Sigmoid colon (tissue), 7 donors: ENCODE data around the gene CNTFR. TPM values are rescaled to one million over a fixed set of nuclear protein-coding genes. Genes with fewer than 3 reads are reported as not detected.

Experiments
- DNase-seq: peaks from one replicate; pipeline ENCODE4 v3.0.0-alpha.2; 2019
- H3K27ac ChIP-seq, 4 donors: fragments of 200-600 bp; sonication (generic); one replicate each; pipeline ENCODE4 v1.5.1; 2016 to 2019; ENCODE audit warnings: mild to moderate bottlenecking in 1 of 4
- H3K27me3 ChIP-seq, 3 donors: fragments of 200-600 bp; sonication (generic); one replicate each; pipeline ENCODE4 v1.5.1; 2019; ENCODE audit warnings: mild to moderate bottlenecking in 1 of 3
- H3K36me3 ChIP-seq, 4 donors: fragments of 200-600 bp; sonication (generic); one replicate each; pipeline ENCODE4 v1.5.1; 2016 to 2019
- H3K4me1 ChIP-seq, 4 donors: fragments of 200-600 bp; sonication (generic); one replicate each; pipeline ENCODE4 v1.5.1; 2017 to 2019
- H3K4me3 ChIP-seq, 4 donors: fragments of 200-600 bp; sonication (generic); one replicate each; pipeline ENCODE4 v1.5.1; 2017 to 2019; ENCODE audit warnings: mild to moderate bottlenecking in 2 of 4, moderate library complexity in 1 of 4
- H3K9me3 ChIP-seq, 4 donors: fragments of 200-600 bp in 3 of 4; sonication (generic) in 3 of 4; one replicate each; pipeline versions ENCODE4 v1.5.1 to v1.6.1; 2013 to 2019
- EP300 ChIP-seq, 4 donors: sonication (generic); formaldehyde crosslinking; IDR thresholded peaks; one replicate each; pipeline ENCODE4 v1.6.1; 2017; ENCODE audit warnings: antibody characterized with exemption in 4 of 4
- POLR2A ChIP-seq, 2 donors: fragments of 450-650 bp; IDR thresholded peaks; one replicate each; pipeline ENCODE4 v1.6.1; 2016; ENCODE audit warnings: antibody characterized with exemption in 2 of 2, mild to moderate bottlenecking in 2 of 2, moderate library complexity in 2 of 2
- POLR2AphosphoS5 ChIP-seq, 4 donors: sonication (generic); formaldehyde crosslinking; IDR thresholded peaks; one replicate each; pipeline ENCODE4 v1.6.1; 2017; ENCODE audit warnings: antibody characterized with exemption in 4 of 4
- WGBS, 2 donors: extraction: QIAGEN DNeasy Blood & Tissue Kit; methylation state at CpG; one replicate each; pipeline ENCODE4 v1.1.7; 2013; 5-methylcytosine and 5-hydroxymethylcytosine counted together
- intact Hi-C: fragments of 100-400 bp; cut with DNase I; formaldehyde crosslinking; loops from one replicate; pipeline ENCODE4 v1.15.1; 2023
- polyA plus RNA-seq, 3 donors: library from polyadenylated mRNA; stranded (reverse); fragments of 200-250 nt; gene quantifications; one replicate each; pipeline ENCODE4 v1.2.3, GENCODE V29; 2013
- total RNA-seq, 4 donors: library from RNA; depleted of rRNA; stranded (reverse); fragments of >200 nt; gene quantifications; one replicate each; pipeline ENCODE4 v1.1.0, GENCODE V29; 2016
- TF ChIP-seq, protein P1 (sequence below), 4 experiments: fragments of 450-650 bp in 3 of 4; fragments of 200-600 bp in 1 of 4; IDR thresholded peaks; one replicate each; pipeline ENCODE4 v1.5.1; 2016 to 2019; ENCODE audit warnings: antibody characterized with exemption in 4 of 4, mild to moderate bottlenecking in 3 of 4, moderate library complexity in 2 of 4
- donor health status: healthy with polysubstance abuse.
- donor health status: Bipolar disorder and iron deficiency.
- donor health status: healthy.

Gene CNTFR
- total and polyA plus RNA-seq, 7 donors: 1.6 to 12.9 (median 4.6) TPM

DNA sequence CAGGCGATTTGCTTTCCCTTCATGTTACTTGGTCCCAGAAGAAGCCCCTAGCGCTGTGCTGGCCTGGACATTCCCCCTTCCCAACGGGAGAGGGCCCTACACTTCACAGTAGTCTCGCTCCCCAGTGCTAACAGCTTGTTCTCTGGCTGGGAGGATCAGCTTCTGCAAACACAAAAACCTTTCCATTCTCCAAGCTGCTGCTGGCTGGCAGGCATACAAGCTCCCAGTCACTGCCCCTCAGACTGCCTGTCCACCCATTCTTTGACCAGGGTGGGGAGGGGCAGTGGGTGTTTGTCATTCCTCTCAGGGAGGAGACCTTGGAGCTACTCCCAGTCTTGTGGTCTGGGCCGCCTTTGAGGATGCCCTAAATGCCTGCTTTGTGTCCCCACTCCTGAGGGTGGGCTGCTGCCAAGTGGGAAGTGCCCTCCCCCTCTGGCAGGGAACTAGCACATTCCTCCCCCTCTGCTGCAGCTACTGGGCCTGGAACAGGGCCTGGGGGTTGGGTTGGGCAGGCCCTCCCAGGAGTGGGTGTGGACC, 87.6 kb downstream of the CNTFR start:
- DNase-seq: peak; percentile 89
- Histone ChIP-seq H3K36me3 (no peaks in the 10 kb centered on the region), H3K9me3 (no peaks in the 10 kb centered on the region), H3K27me3 (no peaks in the 10 kb centered on the region), H3K27ac (peak overlapping the region in 3 of 4 donors; percentile 35 to 67 (median 51)), H3K4me1 (peaks cover 0 to 29% (median 25%) of the 10 kb centered on the region in 4 donors), H3K4me3 (no peak overlapping the region)
- TF ChIP-seq POLR2AphosphoS5 (IDR thresholded peaks at IDR 0.05): peak in 3 of 4 donors; percentile 28 to 77 (median 68)
- TF ChIP-seq, protein P1, sequence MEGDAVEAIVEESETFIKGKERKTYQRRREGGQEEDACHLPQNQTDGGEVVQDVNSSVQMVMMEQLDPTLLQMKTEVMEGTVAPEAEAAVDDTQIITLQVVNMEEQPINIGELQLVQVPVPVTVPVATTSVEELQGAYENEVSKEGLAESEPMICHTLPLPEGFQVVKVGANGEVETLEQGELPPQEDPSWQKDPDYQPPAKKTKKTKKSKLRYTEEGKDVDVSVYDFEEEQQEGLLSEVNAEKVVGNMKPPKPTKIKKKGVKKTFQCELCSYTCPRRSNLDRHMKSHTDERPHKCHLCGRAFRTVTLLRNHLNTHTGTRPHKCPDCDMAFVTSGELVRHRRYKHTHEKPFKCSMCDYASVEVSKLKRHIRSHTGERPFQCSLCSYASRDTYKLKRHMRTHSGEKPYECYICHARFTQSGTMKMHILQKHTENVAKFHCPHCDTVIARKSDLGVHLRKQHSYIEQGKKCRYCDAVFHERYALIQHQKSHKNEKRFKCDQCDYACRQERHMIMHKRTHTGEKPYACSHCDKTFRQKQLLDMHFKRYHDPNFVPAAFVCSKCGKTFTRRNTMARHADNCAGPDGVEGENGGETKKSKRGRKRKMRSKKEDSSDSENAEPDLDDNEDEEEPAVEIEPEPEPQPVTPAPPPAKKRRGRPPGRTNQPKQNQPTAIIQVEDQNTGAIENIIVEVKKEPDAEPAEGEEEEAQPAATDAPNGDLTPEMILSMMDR (IDR thresholded peaks at IDR 0.05): peak; percentile 18 to 51 (median 32)
- peak in 1 of 4 donors; percentile 23 for TF ChIP-seq EP300 (IDR thresholded peaks at IDR 0.05)
- no peak for TF ChIP-seq POLR2A (IDR thresholded peaks at IDR 0.05)
- intact Hi-C loops: loop anchor here (2.0 to 5.0 kb wide), 6 partner anchors 45 to 170 kb away; partner anchors contain the start of genes DNAI1 and FAM219A
- WGBS, 2 donors: 37 to 43% methylated on average over 5 of the region's 5 CpGs

Other genes with a start within 250 kb of the CNTFR start
- gene MYORG, start 212.8 kb downstream of the CNTFR start, total RNA-seq: 10 to 100 TPM in 3 of 4 donors, 1 to 10 TPM in 1; 3.9 to 23.5 (median 20.0) TPM
- 10 to 100 TPM in 1 of 3 donors, 1 to 10 TPM in 2; 3.0 to 23.4 (median 5.5) TPM for gene MYORG, start 212.8 kb downstream of the CNTFR start, polyA plus RNA-seq
- gene FAM219A, start 131.2 kb downstream of the CNTFR start, total RNA-seq: 10 to 100 TPM in 1 of 4 donors, 1 to 10 TPM in 3; 7.4 to 10.2 (median 8.8) TPM
- 1 to 10 TPM; 3.0 to 7.9 (median 3.2) TPM for gene FAM219A, start 131.2 kb downstream of the CNTFR start, polyA plus RNA-seq
- gene DNAI1, start 130.9 kb downstream of the CNTFR start, total RNA-seq: under 1 TPM in 1 of 4 donors, not detected in 3; under 0.01 TPM
- gene DNAI1, start 130.9 kb downstream of the CNTFR start, polyA plus RNA-seq: under 1 TPM in 1 of 3 donors, not detected in 2; 0.01 TPM
- gene ENHO, start 66.7 kb downstream of the CNTFR start, total RNA-seq: 1 to 10 TPM in 1 of 4 donors, not detected in 3; 2.5 TPM
- gene ENHO, start 66.7 kb downstream of the CNTFR start, polyA plus RNA-seq: 1 to 10 TPM; 1.9 to 7.4 (median 6.0) TPM
- 10 to 100 TPM; 23.3 to 44.3 (median 31.5) TPM for gene RPP25L, start 22.4 kb upstream of the CNTFR start, total RNA-seq
- 10 to 100 TPM; 47.4 to 72.1 (median 49.2) TPM for gene RPP25L, start 22.4 kb upstream of the CNTFR start, polyA plus RNA-seq
- 100 to 1,000 TPM in 2 of 4 donors, 10 to 100 TPM in 2; 59.6 to 122 (median 106) TPM for gene DCTN3, start 30.8 kb upstream of the CNTFR start, total RNA-seq
- 10 to 100 TPM; 84.0 to 90.7 (median 86.7) TPM for gene DCTN3, start 30.8 kb upstream of the CNTFR start, polyA plus RNA-seq
- gene ARID3C, start 39.3 kb upstream of the CNTFR start, total RNA-seq: not detected
- under 1 TPM in 1 of 3 donors, not detected in 2; 0.06 TPM for gene ARID3C, start 39.3 kb upstream of the CNTFR start, polyA plus RNA-seq
- gene SIGMAR1, start 48.1 kb upstream of the CNTFR start, total RNA-seq: 10 to 100 TPM; 69.0 to 82.6 (median 72.6) TPM
- 10 to 100 TPM; 12.0 to 71.5 (median 13.2) TPM for gene SIGMAR1, start 48.1 kb upstream of the CNTFR start, polyA plus RNA-seq
- 10 to 100 TPM; 28.8 to 51.0 (median 33.1) TPM for gene GALT, start 57.0 kb upstream of the CNTFR start, total RNA-seq
- gene GALT, start 57.0 kb upstream of the CNTFR start, polyA plus RNA-seq: 10 to 100 TPM; 15.6 to 44.8 (median 21.7) TPM
- 100 to 1,000 TPM in 1 of 4 donors, 10 to 100 TPM in 3; 67.3 to 110 (median 90.7) TPM for gene IL11RA, start 62.5 kb upstream of the CNTFR start, total RNA-seq
- gene IL11RA, start 62.5 kb upstream of the CNTFR start, polyA plus RNA-seq: 10 to 100 TPM in 1 of 3 donors, 1 to 10 TPM in 2; 1.4 to 14.8 (median 7.2) TPM
- gene CCL27, start 72.9 kb upstream of the CNTFR start, total RNA-seq: not detected
- under 1 TPM in 1 of 3 donors, not detected in 2; 0.63 TPM for gene CCL27, start 72.9 kb upstream of the CNTFR start, polyA plus RNA-seq
- 1 to 10 TPM in 1 of 4 donors, not detected in 3; 5.8 TPM for gene CCL19, start 101.6 kb upstream of the CNTFR start, total RNA-seq
- gene CCL19, start 101.6 kb upstream of the CNTFR start, polyA plus RNA-seq: 100 to 1,000 TPM in 1 of 3 donors, 1 to 10 TPM in 2; 1.8 to 415 (median 1.8) TPM
- 100 to 1,000 TPM in 3 of 4 donors, 10 to 100 TPM in 1; 61.6 to 214 (median 160) TPM for gene CCL21, start 120.4 kb upstream of the CNTFR start, total RNA-seq
- gene CCL21, start 120.4 kb upstream of the CNTFR start, polyA plus RNA-seq: 100 to 1,000 TPM in 1 of 3 donors, 10 to 100 TPM in 1, 1 to 10 TPM in 1; 1.4 to 204 (median 41.4) TPM